Esophagus squamous epithelium (tissue), 5 donors: ENCODE data around the gene C3orf38. TPM values are rescaled to one million over a fixed set of nuclear protein-coding genes. Genes with fewer than 3 reads are reported as not detected.

Experiments used
- DNase-seq: peaks from one replicate; lab custom pipeline; 2025; lab: John Stamatoyannopoulos, UW
- H3K27ac ChIP-seq, 4 donors: fragments of 200-600 bp; sonication (generic); one replicate each; pipeline ENCODE4 v1.5.1; 2016 to 2019; ENCODE audit warnings: mild to moderate bottlenecking in 1 of 4
- H3K27me3 ChIP-seq, 4 donors: fragments of 200-600 bp; sonication (generic); 1 replicate in 3 of 4; 2 replicates in 1 of 4; pipeline versions ENCODE4 v1.5.1 to v1.6.0; 2017 to 2021; ENCODE audit warnings: antibody characterized with exemption in 1 of 4
- H3K36me3 ChIP-seq, 3 donors: fragments of 200-600 bp; sonication (generic); one replicate each; pipeline ENCODE4 v1.5.1; 2016 to 2019
- H3K4me1 ChIP-seq, 3 donors: fragments of 200-600 bp; sonication (generic); one replicate each; pipeline ENCODE4 v1.5.1; 2017 to 2019
- H3K4me3 ChIP-seq, 4 donors: fragments of 200-600 bp; sonication (generic); 1 replicate in 3 of 4; 2 replicates in 1 of 4; pipeline ENCODE4 v1.5.1; 2016 to 2019; ENCODE audit warnings: mild to moderate bottlenecking in 2 of 4, moderate library complexity in 1 of 4
- H3K9me3 ChIP-seq, 3 donors: fragments of 200-600 bp; sonication (generic); one replicate each; pipeline ENCODE4 v1.5.1; 2016 to 2019
- CTCF ChIP-seq, 6 experiments: fragments of 450-650 bp in 4 of 6; fragments of 200-600 bp in 2 of 6; sonication (generic) in 2 of 6; IDR thresholded peaks; one replicate each; pipeline ENCODE4 v1.5.1; 2016 to 2019; ENCODE audit warnings: antibody characterized with exemption in 6 of 6, mild to moderate bottlenecking in 4 of 6, moderate library complexity in 4 of 6
- POLR2A ChIP-seq, 4 donors: fragments of 450-650 bp; IDR thresholded peaks; one replicate each; pipeline ENCODE4 v1.6.1; 2017; ENCODE audit warnings: antibody characterized with exemption in 4 of 4, mild to moderate bottlenecking in 4 of 4, moderate library complexity in 3 of 4
- WGBS, 2 donors: methylation state at CpG; one replicate each; pipeline ENCODE4 v1.1.5; 2018; 5-methylcytosine and 5-hydroxymethylcytosine counted together
- intact Hi-C: fragments of 100-400 bp; cut with DNase I; formaldehyde crosslinking; loops from one replicate; pipeline ENCODE4 v1.15.0; 2022
- total RNA-seq, 4 donors: library from RNA; depleted of rRNA; stranded (reverse); fragments of >200 nt; gene quantifications; one replicate each; pipeline ENCODE4 v1.1.0, GENCODE V29; 2016
- donor health status: DM: yes; HTN: yes; CAD: no.

The C3orf38 gene
- total RNA-seq, 4 donors from 2014 or later, result 10.6 to 19.8 (median 15.6) TPM

- H3K9me3 ChIP-seq, result no peaks in the 10 kb centered on the region
- H3K27ac ChIP-seq, result no peak overlapping the region
- intact Hi-C loops, result no loop called here
- no peak overlapping the region for H3K4me3 ChIP-seq
- TF ChIP-seq POLR2A (IDR thresholded peaks at IDR 0.05), result no peak
- TF ChIP-seq CTCF (IDR thresholded peaks at IDR 0.05), result no peak
- no peaks in the 10 kb centered on the region for H3K36me3 ChIP-seq
- no peak for DNase-seq
- no peaks in the 10 kb centered on the region for H3K4me1 ChIP-seq
- H3K27me3 ChIP-seq, result no peaks in the 10 kb centered on the region
- 86 to 89% methylated on average over 11 of the region's 11 CpGs for WGBS, 2 donors
Observed at GRCh38 chr3:88189361-88189810, 39.6 kb downstream of the C3orf38 start.

- TF ChIP-seq POLR2A (IDR thresholded peaks at IDR 0.05), result no peak
- TF ChIP-seq CTCF (IDR thresholded peaks at IDR 0.05), result no peak
- intact Hi-C loops, result no loop called here
- 64 to 66% methylated on average over 4 of the region's 4 CpGs for WGBS, 2 donors
- no peaks in the 10 kb centered on the region for H3K36me3 ChIP-seq
- no peaks in the 10 kb centered on the region for H3K9me3 ChIP-seq
- no peaks in the 10 kb centered on the region for H3K27me3 ChIP-seq
- H3K4me3 ChIP-seq, result no peak overlapping the region
- DNase-seq, result no peak
- no peaks in the 10 kb centered on the region for H3K4me1 ChIP-seq
- no peak overlapping the region for H3K27ac ChIP-seq
Observed at GRCh38 chr3:88191872-88192409, 42.2 kb downstream of the C3orf38 start.

GRCh38 chr3:88192631-88193030, 42.9 kb downstream of the C3orf38 start:
- Histone ChIP-seq H3K27me3 (no peaks in the 10 kb centered on the region), H3K9me3 (no peaks in the 10 kb centered on the region), H3K4me1 (no peaks in the 10 kb centered on the region), H3K27ac (no peak overlapping the region), H3K4me3 (no peak overlapping the region), H3K36me3 (no peaks in the 10 kb centered on the region)
- 38 to 43% methylated on average over 3 of the region's 3 CpGs for WGBS, 2 donors
- TF ChIP-seq POLR2A (IDR thresholded peaks at IDR 0.05) (no peak), CTCF (IDR thresholded peaks at IDR 0.05) (no peak)
- no peak for DNase-seq
- intact Hi-C loops, result no loop called here

GRCh38 chr3:88195951-88196434, 46.2 kb downstream of the C3orf38 start:
- no peaks in the 10 kb centered on the region for H3K4me1 ChIP-seq
- H3K4me3 ChIP-seq, result no peak overlapping the region
- 79 to 100% methylated on average over 2 of the region's 2 CpGs for WGBS, 2 donors
- no peaks in the 10 kb centered on the region for H3K9me3 ChIP-seq
- no peak for DNase-seq
- TF ChIP-seq POLR2A (IDR thresholded peaks at IDR 0.05) (no peak), CTCF (IDR thresholded peaks at IDR 0.05) (no peak)
- H3K36me3 ChIP-seq, result no peaks in the 10 kb centered on the region
- intact Hi-C loops, result no loop called here
- no peaks in the 10 kb centered on the region for H3K27me3 ChIP-seq
- H3K27ac ChIP-seq, result no peak overlapping the region

GRCh38 chr3:88198121-88198520, 48.4 kb downstream of the C3orf38 start:
- 24 to 25% methylated on average over 1 of the region's 1 CpG for WGBS, 2 donors

More at GRCh38 chr3:88198121-88198520, 48.4 kb downstream of the C3orf38 start:
- intact Hi-C loops, result no loop called here
- H3K27me3 ChIP-seq, result no peaks in the 10 kb centered on the region
- no peak overlapping the region for H3K27ac ChIP-seq
- H3K4me3 ChIP-seq, result no peak overlapping the region
- no peaks in the 10 kb centered on the region for H3K4me1 ChIP-seq
- no peak for DNase-seq
- no peaks in the 10 kb centered on the region for H3K36me3 ChIP-seq
- TF ChIP-seq POLR2A (IDR thresholded peaks at IDR 0.05), result no peak
- TF ChIP-seq CTCF (IDR thresholded peaks at IDR 0.05), result no peak
- no peaks in the 10 kb centered on the region for H3K9me3 ChIP-seq
